GM21723 (cell line): ENCODE data around the gene UBXN7.
"Not testable (repeated sequence)": the region's sequence is repeated elsewhere in the genome, so short reads cannot be mapped to it uniquely, and the experiment has no call there.

Experiments
- ATAC-seq: cut with Tn5 transposase; IDR thresholded peaks from one replicate; pipeline ENCODE4 v1.9.1; 2021; ENCODE audit warnings: mild to moderate bottlenecking, moderate library complexity; ENCODE audit not compliant: unreplicated experiment

The UBXN7 gene

GRCh38 chr3:196358540-196358939 lies 73.7 kb downstream of the UBXN7 start:
- not testable (repeated sequence) for ATAC-seq

GRCh38 chr3:196357905-196358304 lies 74.3 kb downstream of the UBXN7 start:
- no peak for ATAC-seq

- ATAC-seq = no peak
Observed at GRCh38 chr3:196356556-196356955, 75.7 kb downstream of the UBXN7 start.

GRCh38 chr3:196355668-196356067 lies 76.6 kb downstream of the UBXN7 start:
- no peak for ATAC-seq

GRCh38 chr3:196354132-196354531 lies 78.1 kb downstream of the UBXN7 start:
- no peak for ATAC-seq

GRCh38 chr3:196351541-196351940 lies 80.7 kb downstream of the UBXN7 start:
- ATAC-seq = no peak

GRCh38 chr3:196350067-196350466 lies 82.2 kb downstream of the UBXN7 start:
- no peak for ATAC-seq

- no peak for ATAC-seq
Observed at GRCh38 chr3:196348698-196349097, 83.5 kb downstream of the UBXN7 start.

GRCh38 chr3:196344663-196345062 lies 87.6 kb downstream of the UBXN7 start:
- ATAC-seq = no peak

- ATAC-seq = not testable (repeated sequence)
Observed at GRCh38 chr3:196343917-196344316, 88.3 kb downstream of the UBXN7 start.

GRCh38 chr3:196341137-196341536 lies 91.1 kb downstream of the UBXN7 start:
- ATAC-seq = no peak

- ATAC-seq = no peak
Observed at GRCh38 chr3:196340466-196340865, 91.8 kb downstream of the UBXN7 start.

- no peak for ATAC-seq
Observed at GRCh38 chr3:196339493-196340254, 92.6 kb downstream of the UBXN7 start.

- no peak for ATAC-seq
Observed at GRCh38 chr3:196339044-196339443, 93.2 kb downstream of the UBXN7 start.

- no peak for ATAC-seq
Observed at GRCh38 chr3:196336319-196337145, 95.7 kb downstream of the UBXN7 start.

GRCh38 chr3:196335503-196335948 lies 96.7 kb downstream of the UBXN7 start:
- no peak for ATAC-seq

- no peak for ATAC-seq
Observed at GRCh38 chr3:196334982-196335381, 97.2 kb downstream of the UBXN7 start.

GRCh38 chr3:196332168-196332567 lies 100.1 kb downstream of the UBXN7 start:
- ATAC-seq = no peak

GRCh38 chr3:196327405-196327804 lies 104.8 kb downstream of the UBXN7 start:
- ATAC-seq = no peak

- no peak for ATAC-seq
Observed at GRCh38 chr3:196326936-196327335, 105.3 kb downstream of the UBXN7 start.

GRCh38 chr3:196323691-196324090 lies 108.5 kb downstream of the UBXN7 start:
- no peak for ATAC-seq

GRCh38 chr3:196323016-196323415 lies 109.2 kb downstream of the UBXN7 start:
- no peak for ATAC-seq
